ENCODE data around the gene FPR3. TPM values are rescaled to one million over a fixed set of nuclear protein-coding genes. Genes with fewer than 3 reads are reported as not detected.
"Not testable (repeated sequence)": the region's sequence is repeated elsewhere in the genome, so short reads cannot be mapped to it uniquely, and the experiment has no call there.

FPR3 gene
- total RNA-seq, 2 experiments from 2014 or later = not detected

DNA sequence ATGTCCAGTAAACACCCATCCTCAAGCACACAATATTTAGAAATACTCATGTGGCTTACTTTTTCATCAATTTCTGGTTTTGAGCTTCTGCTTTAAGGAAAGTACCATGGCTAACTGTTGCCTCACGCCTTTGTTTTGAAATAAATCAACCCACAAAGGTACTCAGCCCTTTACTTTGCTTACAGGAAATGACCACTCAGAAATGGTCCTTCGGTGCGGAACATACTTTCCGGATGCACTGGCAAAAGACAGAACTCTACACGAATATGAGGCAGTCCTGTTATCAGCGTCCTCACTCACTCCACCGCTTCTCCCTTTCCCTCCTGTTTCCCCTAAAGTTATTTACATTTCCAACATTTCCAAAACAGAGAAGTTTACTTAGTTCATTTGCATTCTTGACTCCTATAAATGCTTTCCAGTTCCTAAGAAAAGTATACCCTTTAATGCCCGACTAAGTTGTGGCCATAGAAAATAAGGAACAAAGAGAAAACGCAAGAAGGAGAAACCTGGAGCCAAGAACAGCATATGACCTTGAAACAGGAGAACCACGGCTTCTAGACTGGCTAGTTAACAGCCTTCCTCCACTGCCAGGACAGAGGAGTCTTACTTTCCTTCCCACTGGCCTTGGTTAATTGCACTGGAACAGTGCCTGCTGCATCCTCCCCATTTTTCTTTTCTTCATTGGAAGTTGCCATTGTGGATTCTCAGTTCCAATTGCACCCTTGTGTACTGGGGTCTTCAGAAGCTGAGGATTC, 23.4 kb upstream of the FPR3 start:
- Mint-ChIP-seq H3K4me3 (no peak overlapping the region), H3K27me3 (peaks cover 62% of the 10 kb centered on the region), H3K27ac (no peak overlapping the region), H3K4me1 (ENCODE audit: low read depth) (no peaks in the 10 kb centered on the region), H3K36me3 (ENCODE audit: low read depth) (no peaks in the 10 kb centered on the region), H3K9me3 (no peaks in the 10 kb centered on the region)
- ChIA-PET CTCF (no interaction called here), POLR2A (interaction anchor here (0.7 kb wide), 1 partner anchor 503 kb away, joined by 3 read pairs; no protein-coding TSS in a partner anchor)
- TF ChIP-seq, protein P1, sequence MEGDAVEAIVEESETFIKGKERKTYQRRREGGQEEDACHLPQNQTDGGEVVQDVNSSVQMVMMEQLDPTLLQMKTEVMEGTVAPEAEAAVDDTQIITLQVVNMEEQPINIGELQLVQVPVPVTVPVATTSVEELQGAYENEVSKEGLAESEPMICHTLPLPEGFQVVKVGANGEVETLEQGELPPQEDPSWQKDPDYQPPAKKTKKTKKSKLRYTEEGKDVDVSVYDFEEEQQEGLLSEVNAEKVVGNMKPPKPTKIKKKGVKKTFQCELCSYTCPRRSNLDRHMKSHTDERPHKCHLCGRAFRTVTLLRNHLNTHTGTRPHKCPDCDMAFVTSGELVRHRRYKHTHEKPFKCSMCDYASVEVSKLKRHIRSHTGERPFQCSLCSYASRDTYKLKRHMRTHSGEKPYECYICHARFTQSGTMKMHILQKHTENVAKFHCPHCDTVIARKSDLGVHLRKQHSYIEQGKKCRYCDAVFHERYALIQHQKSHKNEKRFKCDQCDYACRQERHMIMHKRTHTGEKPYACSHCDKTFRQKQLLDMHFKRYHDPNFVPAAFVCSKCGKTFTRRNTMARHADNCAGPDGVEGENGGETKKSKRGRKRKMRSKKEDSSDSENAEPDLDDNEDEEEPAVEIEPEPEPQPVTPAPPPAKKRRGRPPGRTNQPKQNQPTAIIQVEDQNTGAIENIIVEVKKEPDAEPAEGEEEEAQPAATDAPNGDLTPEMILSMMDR (IDR thresholded peaks at IDR 0.05) = no peak
- Histone ChIP-seq H3K27me3 (ENCODE audit: control insufficient read depth in 1 of 2, insufficient read depth in 2 of 2, low read length in 2 of 2) (peaks cover 9 to 13% of the 10 kb centered on the region in 2 experiments), H3K27ac (ENCODE audit: low read depth in 1 of 2, low read length in 2 of 2) (no peak overlapping the region), H3K4me1 (ENCODE audit: insufficient read depth, low read length) (no peaks in the 10 kb centered on the region), H3K36me3 (ENCODE audit: insufficient read depth, low read length) (no peaks in the 10 kb centered on the region), H3K9me3 (ENCODE audit: control insufficient read depth in 1 of 2, insufficient read depth in 1 of 2, low read length in 2 of 2) (no peaks in the 10 kb centered on the region), H3K4me3 (ENCODE audit: low read length) (no peak overlapping the region)
- intact Hi-C loops (cut with DNase I, micrococcal nuclease) = loop anchor here in 1 of 2 experiments (10.0 kb wide), 1 partner anchor 107 kb away; no protein-coding TSS in a partner anchor
- no peak for ATAC-seq (ENCODE audit: poor library complexity)
- peak in 2 of 14 experiments; percentile 51 to 62 for DNase-seq

DNA sequence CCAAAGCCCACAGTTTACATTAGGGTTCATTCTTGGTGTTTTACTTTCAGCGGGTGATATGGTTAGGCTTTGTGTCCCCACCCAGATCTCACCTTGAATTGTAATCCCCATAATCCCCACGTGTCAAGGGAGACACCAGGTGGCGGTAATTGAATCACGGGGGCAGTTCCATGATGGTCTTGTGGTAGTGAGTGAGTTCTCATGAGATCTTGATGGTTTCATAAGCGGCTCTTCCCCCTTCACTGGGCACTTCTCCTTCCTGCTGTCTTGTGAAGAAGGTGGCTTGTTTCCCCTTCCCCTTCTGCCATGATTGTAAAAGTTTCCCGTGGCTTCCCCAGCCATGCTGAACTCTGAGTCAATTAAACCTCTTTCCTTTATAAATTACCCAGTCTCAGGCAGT, 22.0 kb upstream of the FPR3 start:
- no peaks in the 10 kb centered on the region for H3K4me1 ChIP-seq (ENCODE audit: insufficient read depth, low read length)
- POLR2A ChIA-PET = no interaction called here

DNA sequence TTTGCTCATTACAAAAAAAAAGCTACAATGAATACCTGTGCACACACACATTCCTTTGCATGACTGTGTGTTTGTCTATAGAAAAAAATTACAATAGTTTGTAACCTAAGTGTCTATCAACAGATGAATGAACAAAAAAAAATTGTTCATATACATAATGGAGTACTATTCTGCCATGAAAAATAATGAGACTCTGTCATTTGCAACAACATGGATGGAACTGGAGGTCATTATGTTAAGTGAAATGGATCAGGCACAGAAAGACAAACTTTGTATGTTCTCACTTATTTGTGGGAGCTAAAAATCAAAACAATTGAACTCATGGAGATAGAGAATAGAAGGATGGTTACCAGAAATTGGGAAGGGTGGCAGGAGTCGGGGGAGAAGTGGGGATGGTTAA, 18.4 kb upstream of the FPR3 start:
- H3K9me3 ChIP-seq (ENCODE audit: control insufficient read depth in 1 of 2, insufficient read depth in 1 of 2, low read length in 2 of 2); H3K27ac Mint-ChIP-seq; H3K9me3 Mint-ChIP-seq; H3K4me3 ChIP-seq (ENCODE audit: low read length); H3K4me3 Mint-ChIP-seq; DNase-seq; ATAC-seq (ENCODE audit: poor library complexity); H3K4me1 ChIP-seq (ENCODE audit: insufficient read depth, low read length); POLR2A ChIA-PET; H3K4me1 Mint-ChIP-seq (ENCODE audit: low read depth); H3K27ac ChIP-seq (ENCODE audit: low read depth in 1 of 2, low read length in 2 of 2); H3K36me3 Mint-ChIP-seq (ENCODE audit: low read depth); H3K36me3 ChIP-seq (ENCODE audit: insufficient read depth, low read length): not testable (repeated sequence)
- intact Hi-C loops (cut with DNase I, micrococcal nuclease) = loop anchor here (2.0 to 10.0 kb wide), 2 partner anchors 112 to 438 kb away; no protein-coding TSS in a partner anchor
- peaks cover 9 to 18% of the 10 kb centered on the region in 2 experiments for H3K27me3 ChIP-seq (ENCODE audit: control insufficient read depth in 1 of 2, insufficient read depth in 2 of 2, low read length in 2 of 2)
- H3K27me3 Mint-ChIP-seq = peaks cover 91% of the 10 kb centered on the region
- CTCF ChIA-PET = interaction anchor here (2.2 kb wide), 1 partner anchor 303 kb away, joined by 6 read pairs; no protein-coding TSS in a partner anchor

More for the DNA sequence above, 22.0 kb upstream of the FPR3 start:
- Histone ChIP-seq H3K4me3 (ENCODE audit: low read length) (no peak overlapping the region), H3K27me3 (ENCODE audit: control insufficient read depth in 1 of 2, insufficient read depth in 2 of 2, low read length in 2 of 2) (peaks cover 14 to 19% of the 10 kb centered on the region in 2 experiments), H3K36me3 (ENCODE audit: insufficient read depth, low read length) (no peaks in the 10 kb centered on the region), H3K27ac (ENCODE audit: low read depth in 1 of 2, low read length in 2 of 2) (no peak overlapping the region), H3K9me3 (ENCODE audit: control insufficient read depth in 1 of 2, insufficient read depth in 1 of 2, low read length in 2 of 2) (no peaks in the 10 kb centered on the region)
- intact Hi-C loops (cut with DNase I, micrococcal nuclease) = loop anchor here in 1 of 2 experiments (10.0 kb wide), 1 partner anchor 108 kb away; no protein-coding TSS in a partner anchor
- TF ChIP-seq, protein P1 (IDR thresholded peaks at IDR 0.05) = no peak
- no peaks in the 10 kb centered on the region for H3K36me3 Mint-ChIP-seq (ENCODE audit: low read depth)
- H3K27ac Mint-ChIP-seq = no peak overlapping the region
- peaks cover 75% of the 10 kb centered on the region for H3K27me3 Mint-ChIP-seq
- DNase-seq (peak in 2 of 14 experiments; percentile 33 to 52), ATAC-seq (ENCODE audit: poor library complexity) (no peak)
- no peak overlapping the region for H3K4me3 Mint-ChIP-seq
- no peaks in the 10 kb centered on the region for H3K9me3 Mint-ChIP-seq
- H3K4me1 Mint-ChIP-seq (ENCODE audit: low read depth) = no peaks in the 10 kb centered on the region
- CTCF ChIA-PET = no interaction called here

Data from CD4-positive, alpha-beta T cell (primary cell).